Mesenchymal stem cell (in vitro differentiated cells and primary cell): ENCODE data around the gene CACNA1C.
A peak's percentile ranks its signal among the peaks of the same experiment; 100 is the strongest.

Experiments used
- DNase-seq: peaks from one replicate; pipeline ENCODE4 v3.0.0-alpha.2; 2013
- H2AFZ ChIP-seq: one replicate; pipeline ENCODE4 v1.6.1; 2013; ENCODE audit warnings: low read depth, mild to moderate bottlenecking, control low read depth, inconsistent platforms, low read length, moderate library complexity
- H2AK5ac ChIP-seq: 2 replicates; pipeline ENCODE4 v1.6.1; 2013; ENCODE audit warnings: low read length, moderate library complexity, mild to moderate bottlenecking, inconsistent platforms; ENCODE audit not compliant: severe bottlenecking
- H2BK120ac ChIP-seq: one replicate; pipeline ENCODE4 v1.6.1; 2013; ENCODE audit warnings: low read depth, mild to moderate bottlenecking, inconsistent platforms, low read length, moderate library complexity
- H2BK12ac ChIP-seq, 2 experiments: one replicate each; pipeline ENCODE4 v1.6.1; 2013; ENCODE audit warnings: inconsistent platforms in 2 of 2, low read length in 2 of 2, mild to moderate bottlenecking in 2 of 2, moderate library complexity in 2 of 2, control low read depth in 1 of 2
- H2BK15ac ChIP-seq: one replicate; pipeline ENCODE4 v1.6.1; 2013; ENCODE audit warnings: mild to moderate bottlenecking, low read depth, inconsistent platforms; ENCODE audit not compliant: poor library complexity, severe bottlenecking
- H2BK5ac ChIP-seq: 2 replicates; pipeline ENCODE4 v1.6.1; 2013; ENCODE audit warnings: low read depth, mild to moderate bottlenecking, low read length, control low read depth, inconsistent platforms; ENCODE audit not compliant: poor library complexity, severe bottlenecking
- H3K14ac ChIP-seq, 2 experiments: one replicate each; pipeline ENCODE4 v1.6.1; 2013; ENCODE audit warnings: inconsistent platforms in 2 of 2, low read length in 2 of 2, control low read depth in 1 of 2, mild to moderate bottlenecking in 1 of 2, moderate library complexity in 1 of 2
- H3K18ac ChIP-seq, 2 experiments: one replicate each; pipeline ENCODE4 v1.6.1; 2013; ENCODE audit warnings: inconsistent platforms in 2 of 2, low read length in 2 of 2, control low read depth in 1 of 2, low read depth in 1 of 2, mild to moderate bottlenecking in 1 of 2
- H3K23ac ChIP-seq, 2 experiments: one replicate each; pipeline ENCODE4 v1.6.1; 2013; ENCODE audit warnings: inconsistent platforms in 2 of 2, low read length in 2 of 2, mild to moderate bottlenecking in 2 of 2, moderate library complexity in 2 of 2, control low read depth in 1 of 2
- H3K27ac ChIP-seq: 2 replicates; pipeline ENCODE4 v1.5.1; 2013; ENCODE audit warnings: mild to moderate bottlenecking, moderate library complexity, low read length, control low read depth, inconsistent platforms; ENCODE audit not compliant: poor library complexity, severe bottlenecking
- H3K27me3 ChIP-seq, 2 experiments: 2 replicates each; pipeline versions ENCODE4 v1.6.1 to v1.7.0; 2013; ENCODE audit warnings: low read length in 2 of 2, mild to moderate bottlenecking in 2 of 2, moderate library complexity in 2 of 2, control low read depth in 1 of 2, inconsistent platforms in 1 of 2; ENCODE audit not compliant: control insufficient read depth in 1 of 2, insufficient read depth in 1 of 2
- H3K36me3 ChIP-seq, 2 experiments: 2 replicates each; pipeline versions ENCODE4 v1.6.1 to v1.7.0; 2013; ENCODE audit warnings: low read length in 2 of 2, control low read depth in 1 of 2, inconsistent platforms in 1 of 2, low read depth in 1 of 2, mild to moderate bottlenecking in 1 of 2; ENCODE audit not compliant: insufficient read depth in 2 of 2, control insufficient read depth in 1 of 2
- H3K4ac ChIP-seq, 2 experiments: one replicate each; pipeline ENCODE4 v1.6.1; 2013; ENCODE audit warnings: inconsistent platforms in 2 of 2, low read length in 2 of 2, mild to moderate bottlenecking in 2 of 2, moderate library complexity in 2 of 2, control low read depth in 1 of 2, low read depth in 1 of 2
- H3K4me1 ChIP-seq: 2 replicates; pipeline ENCODE4 v1.6.1; 2013; ENCODE audit warnings: low read depth, low read length, control low read depth; ENCODE audit not compliant: control insufficient read depth, insufficient read depth
- H3K4me2 ChIP-seq: 2 replicates; pipeline ENCODE4 v1.6.1; 2013; ENCODE audit warnings: low read length, mild to moderate bottlenecking, inconsistent platforms; ENCODE audit not compliant: poor library complexity, severe bottlenecking
- H3K4me3 ChIP-seq, 2 experiments: 2 replicates each; pipeline versions ENCODE4 v1.5.1 to v1.7.0; 2013; ENCODE audit warnings: low read length in 2 of 2, mild to moderate bottlenecking in 2 of 2, control low read depth in 1 of 2, low read depth in 1 of 2; ENCODE audit not compliant: insufficient read depth in 1 of 2
- H3K79me1 ChIP-seq: replicated peaks from 2 replicates; pipeline ENCODE4 v1.6.1; 2013; ENCODE audit warnings: mild to moderate bottlenecking, control low read depth, low read length, inconsistent platforms; ENCODE audit not compliant: poor library complexity, severe bottlenecking
- H3K9ac ChIP-seq: 2 replicates; pipeline ENCODE4 v1.7.0; 2013; ENCODE audit warnings: mild to moderate bottlenecking, low read length, moderate library complexity
- H3K9me3 ChIP-seq: 2 replicates; pipeline ENCODE4 v1.7.0; 2013; ENCODE audit warnings: mild to moderate bottlenecking, low read length; ENCODE audit not compliant: control insufficient read depth
- H4K8ac ChIP-seq: one replicate; pipeline ENCODE4 v1.6.1; 2013; ENCODE audit warnings: inconsistent platforms, mild to moderate bottlenecking, low read length, moderate library complexity
- H4K91ac ChIP-seq: one replicate; pipeline ENCODE4 v1.6.1; 2013; ENCODE audit warnings: mild to moderate bottlenecking, low read length, inconsistent platforms
- WGBS: methylation state at CpG from one replicate; pipeline ENCODE4 v1.1.7; 2013; ENCODE audit warnings: mixed read lengths; 5-methylcytosine and 5-hydroxymethylcytosine counted together

The CACNA1C gene

GRCh38 chr12:2335513-2335912, 282.7 kb downstream of the CACNA1C start:
- peak overlapping the region; percentile 69 for H2BK120ac ChIP-seq
- H2BK5ac ChIP-seq: no peak overlapping the region
- DNase-seq: peak; percentile 62
- peak overlapping the region; percentile 89 for H4K91ac ChIP-seq
- H3K4me3 ChIP-seq: no peak overlapping the region
- H3K9ac ChIP-seq: peak overlapping the region; percentile 55
- H3K4me1 ChIP-seq: peaks cover 28% of the 10 kb centered on the region
- H3K27me3 ChIP-seq: no peaks in the 10 kb centered on the region
- peak overlapping the region; percentile 95 for H4K8ac ChIP-seq
- no peak overlapping the region for H3K23ac ChIP-seq
- H3K4ac ChIP-seq: peak overlapping the region; percentile 82 to 92
- no peaks in the 10 kb centered on the region for H3K9me3 ChIP-seq
- H2BK15ac ChIP-seq: peak overlapping the region; percentile 5
- H3K79me1 ChIP-seq: no peaks in the 10 kb centered on the region
- no peak overlapping the region for H2AFZ ChIP-seq
- peak overlapping the region; percentile 35 to 93 for H3K18ac ChIP-seq
- H3K4me2 ChIP-seq: no peak overlapping the region
- WGBS: 6% methylated on average over 3 of the region's 3 CpGs
- peak overlapping the region; percentile 0 for H2AK5ac ChIP-seq
- no peak overlapping the region for H3K27ac ChIP-seq
- peak overlapping the region; percentile 86 to 100 for H2BK12ac ChIP-seq
- H3K36me3 ChIP-seq: no peaks in the 10 kb centered on the region
- H3K14ac ChIP-seq: peak overlapping the region in 1 of 2 experiments; percentile 37

- H3K4ac ChIP-seq: no peak overlapping the region
- H3K79me1 ChIP-seq: no peaks in the 10 kb centered on the region
- no peak overlapping the region for H2AK5ac ChIP-seq
- 0% methylated on average over 1 of the region's 3 CpGs for whole genome bisulfite sequencing
- H3K4me1 ChIP-seq: peaks cover 28% of the 10 kb centered on the region
- H3K36me3 ChIP-seq: no peaks in the 10 kb centered on the region
- H2BK5ac ChIP-seq: no peak overlapping the region
- H4K8ac ChIP-seq: no peak overlapping the region
- no peak overlapping the region for H3K4me3 ChIP-seq
- no peak overlapping the region for H3K4me2 ChIP-seq
- H2AFZ ChIP-seq: no peak overlapping the region
- DNase-seq: no peak
- peak overlapping the region; percentile 43 for H3K27ac ChIP-seq
- H3K14ac ChIP-seq: no peak overlapping the region
- no peak overlapping the region for H3K23ac ChIP-seq
- peak overlapping the region; percentile 55 for H3K9ac ChIP-seq
- no peak overlapping the region for H2BK15ac ChIP-seq
- H2BK12ac ChIP-seq: no peak overlapping the region
- no peaks in the 10 kb centered on the region for H3K9me3 ChIP-seq
- H4K91ac ChIP-seq: no peak overlapping the region
- H2BK120ac ChIP-seq: no peak overlapping the region
- H3K18ac ChIP-seq: no peak overlapping the region
- H3K27me3 ChIP-seq: no peaks in the 10 kb centered on the region
Observed at GRCh38 chr12:2335916-2336315, 283.1 kb downstream of the CACNA1C start.

GRCh38 chr12:2336409-2336829, 283.6 kb downstream of the CACNA1C start:
- Histone ChIP-seq H3K9me3 (no peaks in the 10 kb centered on the region), H3K4me2 (peak overlapping the region; percentile 41), H4K8ac (peak overlapping the region; percentile 63), H3K79me1 (no peaks in the 10 kb centered on the region), H3K14ac (peak overlapping the region in 1 of 2 experiments; percentile 10), H2BK5ac (peak overlapping the region; percentile 87), H3K27ac (peak overlapping the region; percentile 91), H3K4ac (peak overlapping the region; percentile 3 to 94), H2BK120ac (peak overlapping the region; percentile 65), H2BK12ac (peak overlapping the region; percentile 31 to 81), H2BK15ac (no peak overlapping the region), H3K18ac (peak overlapping the region; percentile 92 to 97), H2AK5ac (peak overlapping the region; percentile 66), H3K36me3 (no peaks in the 10 kb centered on the region), H3K27me3 (no peaks in the 10 kb centered on the region), H4K91ac (peak overlapping the region; percentile 52), H3K23ac (peak overlapping the region in 1 of 2 experiments; percentile 51), H3K4me3 (no peak overlapping the region), H3K9ac (peak overlapping the region; percentile 75), H2AFZ (no peak overlapping the region), H3K4me1 (peaks cover 30% of the 10 kb centered on the region)
- WGBS: 5% methylated on average over 5 of the region's 5 CpGs
- DNase-seq: peak; percentile 98

GRCh38 chr12:2337031-2338010, 284.5 kb downstream of the CACNA1C start:
- H3K36me3 ChIP-seq: no peaks in the 10 kb centered on the region
- peak overlapping the region; percentile 95 for H4K91ac ChIP-seq
- peak overlapping the region; percentile 85 to 94 for H3K4ac ChIP-seq
- H3K27ac ChIP-seq: peak overlapping the region; percentile 91
- no peak overlapping the region for H3K4me2 ChIP-seq
- H3K18ac ChIP-seq: peak overlapping the region; percentile 92 to 97
- 93% methylated on average over 8 of the region's 11 CpGs for WGBS
- H2BK5ac ChIP-seq: peak overlapping the region; percentile 6
- no peak overlapping the region for H3K23ac ChIP-seq
- H2BK12ac ChIP-seq: peak overlapping the region; percentile 97
- no peaks in the 10 kb centered on the region for H3K9me3 ChIP-seq
- H3K4me1 ChIP-seq: peaks cover 34% of the 10 kb centered on the region
- H2AK5ac ChIP-seq: peak overlapping the region; percentile 21
- DNase-seq: no peak
- H3K14ac ChIP-seq: peak overlapping the region in 1 of 2 experiments; percentile 63
- H3K4me3 ChIP-seq: no peak overlapping the region
- H2BK120ac ChIP-seq: peak overlapping the region; percentile 65
- H3K79me1 ChIP-seq: no peaks in the 10 kb centered on the region
- H3K9ac ChIP-seq: peak overlapping the region; percentile 75
- no peak overlapping the region for H2AFZ ChIP-seq
- H2BK15ac ChIP-seq: peak overlapping the region; percentile 87
- H3K27me3 ChIP-seq: no peaks in the 10 kb centered on the region
- peak overlapping the region; percentile 92 for H4K8ac ChIP-seq
